Naive thymus-derived CD8-positive, alpha-beta T cell (primary cell): Measurements from ENCODE around the gene KCND1. TPM values are rescaled to one million over a fixed set of nuclear protein-coding genes. Genes with fewer than 3 reads are reported as not detected.

Experiments
- ATAC-seq, 2 donors: fragments of 150-1000 bp; cut with Tn5 transposase in 1 of 2; sonication (Bioruptor Pico), chemical (Tn5 transposase) in 1 of 2; 1 replicate in 1 of 2; 2 replicates in 1 of 2; pipeline ENCODE4 v1.10.0; 2021; ENCODE audit warnings: mild to moderate bottlenecking in 2 of 2, moderate library complexity in 2 of 2
- POLR2A ChIA-PET: fragments of 350-600 bp; sonication (Branson Sonifier 250); formaldehyde crosslinking; loops from one replicate; lab custom pipeline; 2021; ENCODE audit warnings: antibody characterized with exemption; lab: Charles Lee
- DNase-seq, 10 donors: peaks; one replicate each; pipeline versions ENCODE4 v3.0.0 to v3.0.0-alpha.2; 2020 to 2022
- H3K27ac Mint-ChIP-seq, 10 donors: one replicate each; pipeline ENCODE4 v1.8.0; 2020 to 2022; ENCODE audit warnings: mild to moderate bottlenecking in 10 of 10, mixed read lengths in 10 of 10, moderate library complexity in 4 of 10, inconsistent platforms in 1 of 10
- H3K27me3 Mint-ChIP-seq, 5 donors: one replicate each; pipeline ENCODE4 v1.8.0; 2021 to 2022; ENCODE audit warnings: mixed read lengths in 5 of 5
- H3K36me3 Mint-ChIP-seq, 3 donors: one replicate each; pipeline ENCODE4 v1.8.0; 2020 to 2022; ENCODE audit warnings: mixed read lengths in 3 of 3, mild to moderate bottlenecking in 2 of 3, inconsistent platforms in 1 of 3
- H3K4me1 Mint-ChIP-seq, 4 donors: one replicate each; pipeline ENCODE4 v1.8.0; 2021 to 2022; ENCODE audit warnings: mixed read lengths in 4 of 4
- H3K4me3 Mint-ChIP-seq, 10 donors: one replicate each; pipeline ENCODE4 v1.8.0; 2020 to 2022; ENCODE audit warnings: mild to moderate bottlenecking in 10 of 10, mixed read lengths in 10 of 10, moderate library complexity in 6 of 10, inconsistent platforms in 1 of 10
- H3K9me3 Mint-ChIP-seq, 9 donors: one replicate each; pipeline ENCODE4 v1.8.0; 2020 to 2022; ENCODE audit warnings: mixed read lengths in 9 of 9, mild to moderate bottlenecking in 3 of 9, inconsistent platforms in 1 of 9, moderate library complexity in 1 of 9
- polyA plus RNA-seq, 3 donors: library from polyadenylated mRNA; unstranded; fragments of 300-500 nt; fragmentation: Illumina TruSeq; gene quantifications; one replicate each; pipeline ENCODE4 v1.2.3, GENCODE V29; 2021
- total RNA-seq, 8 experiments: library from RNA in 2 of 8; stranded (reverse) in 2 of 8; gene quantifications; one replicate each; pipeline ENCODE4 v1.2.3 and lab custom pipeline; 2021 to 2026

KCND1 gene
- total and polyA plus RNA-seq, 5 experiments from 2014 or later, result 0.06 to 1.7 (median 0.85) TPM; not detected in 1

- DNase-seq (peak in 1 of 10 donors; percentile 21), ATAC-seq (no peak)
- Mint-ChIP-seq H3K4me3 (peak overlapping the region; percentile 78 to 92 (median 87)), H3K27me3 (no peaks in the 10 kb centered on the region), H3K4me1 (peaks cover 29 to 79% (median 73%) of the 10 kb centered on the region in 4 donors), H3K9me3 (peaks cover 0 to 6% (median 0%) of the 10 kb centered on the region in 9 donors), H3K27ac (peak overlapping the region; percentile 96 to 99 (median 99)), H3K36me3 (peaks cover 5 to 29% (median 20%) of the 10 kb centered on the region in 3 donors)
- POLR2A ChIA-PET, result interaction anchor here (0.6 to 13.3 kb wide), 10 partner anchors 8 to 270 kb away, joined by 3 to 276 read pairs (median 8); partner anchors contain the start of genes OTUD5, PIM2, PQBP1 and SLC35A2
These were observed 35.1 kb downstream of the KCND1 start for GRCh38 chrX:48936429-48937053.

GRCh38 chrX:48935301-48935670 is 36.4 kb downstream of the KCND1 start:
- Mint-ChIP-seq H3K4me1 (peaks cover 28 to 71% (median 65%) of the 10 kb centered on the region in 4 donors), H3K4me3 (peak overlapping the region in 9 of 10 donors; percentile 24 to 72 (median 51)), H3K27ac (peak overlapping the region; percentile 87 to 99 (median 98)), H3K27me3 (no peaks in the 10 kb centered on the region), H3K36me3 (peaks cover 5 to 37% (median 22%) of the 10 kb centered on the region in 3 donors), H3K9me3 (peaks cover 0 to 6% (median 0%) of the 10 kb centered on the region in 9 donors)
- DNase-seq, result no peak
- ATAC-seq, result no peak
- POLR2A ChIA-PET, result interaction anchor here (0.7 to 13.3 kb wide), 2 partner anchors 12 to 116 kb away, joined by 8 to 276 read pairs; partner anchors contain the start of gene PIM2

GRCh38 chrX:48934581-48935300 is 36.9 kb downstream of the KCND1 start:
- H3K27me3 Mint-ChIP-seq, result no peaks in the 10 kb centered on the region
- H3K36me3 Mint-ChIP-seq, result peaks cover 5 to 40% (median 24%) of the 10 kb centered on the region in 3 donors
- peaks cover 0 to 6% (median 0%) of the 10 kb centered on the region in 9 donors for H3K9me3 Mint-ChIP-seq
- DNase-seq, result peak in 6 of 10 donors; percentile 41 to 74 (median 64)
- POLR2A ChIA-PET, result interaction anchor here (0.6 to 13.3 kb wide), 3 partner anchors 12 to 225 kb away, joined by 3 to 276 read pairs (median 5); partner anchors contain the start of gene PIM2
- H3K4me1 Mint-ChIP-seq, result peaks cover 28 to 65% (median 60%) of the 10 kb centered on the region in 4 donors
- H3K4me3 Mint-ChIP-seq, result peak overlapping the region in 9 of 10 donors; percentile 28 to 72 (median 56)
- ATAC-seq, result peak; percentile 17 to 18
- H3K27ac Mint-ChIP-seq, result peak overlapping the region; percentile 87 to 99 (median 98)

- Mint-ChIP-seq H3K4me3 (peak overlapping the region in 8 of 10 donors; percentile 10 to 72 (median 41)), H3K4me1 (peaks cover 19 to 56% (median 50%) of the 10 kb centered on the region in 4 donors), H3K27ac (peak overlapping the region; percentile 87 to 99 (median 98)), H3K27me3 (no peaks in the 10 kb centered on the region), H3K36me3 (peaks cover 5 to 44% (median 24%) of the 10 kb centered on the region in 3 donors), H3K9me3 (peaks cover 0 to 6% (median 0%) of the 10 kb centered on the region in 9 donors)
- ATAC-seq (no peak), DNase-seq (no peak)
- POLR2A ChIA-PET, result interaction anchor here (1.1 to 13.3 kb wide), 2 partner anchors 11 to 17 kb away, joined by 3 to 276 read pairs; partner anchors contain the start of gene PIM2
These were observed 37.9 kb downstream of the KCND1 start for GRCh38 chrX:48933757-48934156.

GRCh38 chrX:48927736-48928382 is 43.8 kb downstream of the KCND1 start:
- Mint-ChIP-seq H3K27ac (peak overlapping the region in 3 of 10 donors; percentile 17 to 48 (median 17)), H3K4me1 (peaks cover 9 to 41% (median 24%) of the 10 kb centered on the region in 4 donors), H3K4me3 (no peak overlapping the region), H3K27me3 (no peaks in the 10 kb centered on the region), H3K9me3 (no peaks in the 10 kb centered on the region), H3K36me3 (peaks cover 0 to 48% (median 19%) of the 10 kb centered on the region in 3 donors)
- no peak for DNase-seq
- ATAC-seq, result no peak
- POLR2A ChIA-PET, result interaction anchor here (0.6 to 11.5 kb wide), 3 partner anchors 8 to 74 kb away, joined by 4 to 276 read pairs (median 5); partner anchors contain the start of gene GRIPAP1

- Mint-ChIP-seq H3K27ac (peak overlapping the region in 1 of 10 donors; percentile 34), H3K36me3 (peaks cover 0 to 49% (median 20%) of the 10 kb centered on the region in 3 donors), H3K9me3 (no peaks in the 10 kb centered on the region), H3K4me3 (no peak overlapping the region), H3K4me1 (peaks cover 9 to 44% (median 25%) of the 10 kb centered on the region in 4 donors), H3K27me3 (no peaks in the 10 kb centered on the region)
- POLR2A ChIA-PET, result interaction anchor here (0.6 to 11.5 kb wide), 3 partner anchors 7 to 75 kb away, joined by 4 to 276 read pairs (median 5); partner anchors contain the start of gene GRIPAP1
- DNase-seq (no peak), ATAC-seq (no peak)
These were observed 44.5 kb downstream of the KCND1 start for GRCh38 chrX:48927123-48927522.

GRCh38 chrX:48924270-48924669 is 47.4 kb downstream of the KCND1 start:
- ATAC-seq, result no peak
- POLR2A ChIA-PET, result interaction anchor here (11.5 kb wide), 1 partner anchor 15 kb away, joined by 276 read pairs; no protein-coding TSS in a partner anchor
- Mint-ChIP-seq H3K27ac (peak overlapping the region; percentile 61 to 91 (median 80)), H3K36me3 (peaks cover 0 to 39% (median 15%) of the 10 kb centered on the region in 3 donors), H3K4me3 (peak overlapping the region in 7 of 10 donors; percentile 31 to 58 (median 52)), H3K27me3 (no peaks in the 10 kb centered on the region), H3K4me1 (peaks cover 18 to 67% (median 44%) of the 10 kb centered on the region in 4 donors), H3K9me3 (no peaks in the 10 kb centered on the region)
- DNase-seq, result no peak

GRCh38 chrX:48923771-48924170 is 47.9 kb downstream of the KCND1 start:
- POLR2A ChIA-PET, result interaction anchor here (6.3 to 11.5 kb wide), 2 partner anchors 15 to 34 kb away, joined by 37 to 276 read pairs; partner anchors contain the start of gene OTUD5
- H3K27ac Mint-ChIP-seq, result peak overlapping the region; percentile 61 to 91 (median 80)
- no peaks in the 10 kb centered on the region for H3K27me3 Mint-ChIP-seq
- H3K36me3 Mint-ChIP-seq, result peaks cover 0 to 40% (median 15%) of the 10 kb centered on the region in 3 donors
- ATAC-seq (no peak), DNase-seq (no peak)
- no peaks in the 10 kb centered on the region for H3K9me3 Mint-ChIP-seq
- H3K4me1 Mint-ChIP-seq, result peaks cover 18 to 67% (median 44%) of the 10 kb centered on the region in 4 donors
- peak overlapping the region in 2 of 10 donors; percentile 49 to 57 for H3K4me3 Mint-ChIP-seq

- no peaks in the 10 kb centered on the region for H3K9me3 Mint-ChIP-seq
- DNase-seq (no peak), ATAC-seq (no peak)
- POLR2A ChIA-PET, result interaction anchor here (0.7 to 11.5 kb wide), 6 partner anchors 9 to 119 kb away, joined by 3 to 276 read pairs (median 10); partner anchors contain the start of genes HDAC6, OTUD5 and SLC35A2
- peak overlapping the region; percentile 95 to 99 (median 98) for H3K4me3 Mint-ChIP-seq
- H3K27me3 Mint-ChIP-seq, result peaks cover 0 to 2% (median 0%) of the 10 kb centered on the region in 5 donors
- H3K36me3 Mint-ChIP-seq, result peaks cover 11 to 54% (median 31%) of the 10 kb centered on the region in 3 donors
- peak overlapping the region; percentile 87 to 99 (median 97) for H3K27ac Mint-ChIP-seq
- peaks cover 20 to 60% (median 39%) of the 10 kb centered on the region in 4 donors for H3K4me1 Mint-ChIP-seq
These were observed 50.9 kb downstream of the KCND1 start for GRCh38 chrX:48920718-48921104.

GRCh38 chrX:48919947-48920717 is 51.5 kb downstream of the KCND1 start:
- peaks cover 20 to 61% (median 40%) of the 10 kb centered on the region in 4 donors for H3K4me1 Mint-ChIP-seq
- peak overlapping the region; percentile 87 to 99 (median 97) for H3K27ac Mint-ChIP-seq
- no peaks in the 10 kb centered on the region for H3K9me3 Mint-ChIP-seq
- H3K36me3 Mint-ChIP-seq, result peaks cover 11 to 55% (median 26%) of the 10 kb centered on the region in 3 donors
- DNase-seq, result peak in 6 of 10 donors; percentile 31 to 68 (median 46)
- peaks cover 0 to 2% (median 0%) of the 10 kb centered on the region in 5 donors for H3K27me3 Mint-ChIP-seq
- peak; percentile 7 to 18 for ATAC-seq
- peak overlapping the region; percentile 95 to 99 (median 98) for H3K4me3 Mint-ChIP-seq
- POLR2A ChIA-PET, result interaction anchor here (0.8 to 11.5 kb wide), 8 partner anchors 8 to 118 kb away, joined by 3 to 276 read pairs (median 8); partner anchors contain the start of genes HDAC6, OTUD5, PQBP1 and TIMM17B
